Measurements from ENCODE around the gene ZNF791. TPM values are rescaled to one million over a fixed set of nuclear protein-coding genes. Genes with fewer than 3 reads are reported as not detected.
"Not testable (repeated sequence)": the region's sequence is repeated elsewhere in the genome, so short reads cannot be mapped to it uniquely, and the experiment has no call there.

The ZNF791 gene
- total RNA-seq, 4 donors from 2014 or later = 8.6 to 19.5 (median 13.0) TPM

- peaks cover 0 to 57% (median 2%) of the 10 kb centered on the region in 3 donors for H3K36me3 ChIP-seq
- no peak for DNase-seq
- no peak for TF ChIP-seq CTCF (IDR thresholded peaks at IDR 0.05)
- TF ChIP-seq POLR2A (IDR thresholded peaks at IDR 0.05) = no peak
- intact Hi-C loops (cut with DNase I) = no loop called here
- H3K4me1 ChIP-seq = peaks cover 0 to 58% (median 3%) of the 10 kb centered on the region in 3 donors
- H3K4me3 ChIP-seq = no peak overlapping the region
- H3K9me3 ChIP-seq = no peaks in the 10 kb centered on the region
- no peaks in the 10 kb centered on the region for H3K27me3 ChIP-seq
- 79 to 89% methylated on average over 4 of the region's 4 CpGs for WGBS, 2 donors
- no peak overlapping the region for H3K27ac ChIP-seq
Observed at GRCh38 chr19:12617646-12618045, 6.9 kb downstream of the ZNF791 start.

GRCh38 chr19:12621253-12622024 lies 10.7 kb downstream of the ZNF791 start:
- 79 to 88% methylated on average over 8 of the region's 26 CpGs for WGBS, 2 donors
- Histone ChIP-seq H3K4me1 (peaks cover 0 to 23% (median 0%) of the 10 kb centered on the region in 3 donors), H3K36me3 (peaks cover 16 to 57% (median 28%) of the 10 kb centered on the region in 3 donors), H3K9me3 (peaks cover 0 to 21% (median 7%) of the 10 kb centered on the region in 3 donors)
- intact Hi-C loops (cut with DNase I); H3K27ac ChIP-seq; DNase-seq; H3K27me3 ChIP-seq; H3K4me3 ChIP-seq: not testable (repeated sequence)

GRCh38 chr19:12623361-12624031 lies 12.8 kb downstream of the ZNF791 start:
- no peak for TF ChIP-seq CTCF (IDR thresholded peaks at IDR 0.05)
- no peak for TF ChIP-seq POLR2A (IDR thresholded peaks at IDR 0.05)
- WGBS, 2 donors = 84 to 90% methylated on average over 4 of the region's 4 CpGs
- H3K27me3 ChIP-seq = no peaks in the 10 kb centered on the region
- intact Hi-C loops (cut with DNase I) = no loop called here
- DNase-seq = no peak
- no peak overlapping the region for H3K4me3 ChIP-seq
- peaks cover 0 to 42% (median 25%) of the 10 kb centered on the region in 3 donors for H3K9me3 ChIP-seq
- H3K4me1 ChIP-seq = peaks cover 0 to 14% (median 0%) of the 10 kb centered on the region in 3 donors
- H3K27ac ChIP-seq = no peak overlapping the region
- peaks cover 32 to 71% (median 49%) of the 10 kb centered on the region in 3 donors for H3K36me3 ChIP-seq

- 87 to 94% methylated on average over 8 of the region's 8 CpGs for WGBS, 2 donors
- no peak for DNase-seq
- peaks cover 32 to 88% (median 58%) of the 10 kb centered on the region in 3 donors for H3K36me3 ChIP-seq
Observed at GRCh38 chr19:12626958-12627357, 16.2 kb downstream of the ZNF791 start.

More at GRCh38 chr19:12626958-12627357, 16.2 kb downstream of the ZNF791 start:
- Histone ChIP-seq H3K4me3 (no peak overlapping the region), H3K9me3 (peaks cover 0 to 57% (median 40%) of the 10 kb centered on the region in 3 donors), H3K27ac (no peak overlapping the region), H3K27me3 (no peaks in the 10 kb centered on the region), H3K4me1 (peaks cover 0 to 5% (median 0%) of the 10 kb centered on the region in 3 donors)
- intact Hi-C loops (cut with DNase I) = no loop called here
- no peak for TF ChIP-seq CTCF (IDR thresholded peaks at IDR 0.05)
- no peak for TF ChIP-seq POLR2A (IDR thresholded peaks at IDR 0.05)
